ENCODE results near the gene CD84. TPM values are rescaled to one million over a fixed set of nuclear protein-coding genes. Genes with fewer than 3 reads are reported as not detected.
A peak's percentile ranks its signal among the peaks of the same experiment; 100 is the strongest.

CD84 gene
- total RNA-seq, 1 donor, result not detected

DNA sequence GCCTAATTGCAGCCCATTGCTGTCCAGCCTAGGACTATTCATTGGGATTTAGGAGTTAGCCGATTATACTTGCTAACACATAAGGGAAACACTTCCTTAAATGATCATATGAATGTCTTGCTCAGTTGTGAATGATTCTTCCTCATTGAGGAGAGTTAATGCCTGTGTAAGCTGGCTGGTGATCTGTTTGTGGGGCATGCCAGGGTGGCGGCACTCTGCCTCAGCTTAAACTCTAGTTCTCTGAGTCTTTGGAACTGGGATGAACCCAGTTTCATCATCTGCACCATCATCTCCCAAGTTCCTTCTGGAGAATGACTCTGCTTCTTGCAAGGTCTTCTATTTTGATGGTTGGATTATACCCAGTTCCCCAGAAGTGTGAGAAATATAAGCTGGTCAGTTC is 32.4 kb downstream of the CD84 start:
- no peak overlapping the region for H3K4me3 ChIP-seq (ENCODE audit: low read depth, low read length)
- TF ChIP-seq CTCF (IDR thresholded peaks at IDR 0.05; ENCODE audit: insufficient read depth, low read length), result no peak
- DNase-seq (ENCODE audit: low read depth), result no peak

GRCh38 chr1:160544647-160545046 is 34.6 kb downstream of the CD84 start:
- TF ChIP-seq CTCF (IDR thresholded peaks at IDR 0.05; ENCODE audit: insufficient read depth, low read length), result peak; percentile 32
- peak; percentile 5 for DNase-seq (ENCODE audit: low read depth)
- no peak overlapping the region for H3K4me3 ChIP-seq (ENCODE audit: low read depth, low read length)

- no peak overlapping the region for H3K4me3 ChIP-seq (ENCODE audit: low read depth, low read length)
- DNase-seq (ENCODE audit: low read depth), result no peak
- no peak for TF ChIP-seq CTCF (IDR thresholded peaks at IDR 0.05; ENCODE audit: insufficient read depth, low read length)
Measured at GRCh38 chr1:160542303-160542945, 36.9 kb downstream of the CD84 start.

DNA sequence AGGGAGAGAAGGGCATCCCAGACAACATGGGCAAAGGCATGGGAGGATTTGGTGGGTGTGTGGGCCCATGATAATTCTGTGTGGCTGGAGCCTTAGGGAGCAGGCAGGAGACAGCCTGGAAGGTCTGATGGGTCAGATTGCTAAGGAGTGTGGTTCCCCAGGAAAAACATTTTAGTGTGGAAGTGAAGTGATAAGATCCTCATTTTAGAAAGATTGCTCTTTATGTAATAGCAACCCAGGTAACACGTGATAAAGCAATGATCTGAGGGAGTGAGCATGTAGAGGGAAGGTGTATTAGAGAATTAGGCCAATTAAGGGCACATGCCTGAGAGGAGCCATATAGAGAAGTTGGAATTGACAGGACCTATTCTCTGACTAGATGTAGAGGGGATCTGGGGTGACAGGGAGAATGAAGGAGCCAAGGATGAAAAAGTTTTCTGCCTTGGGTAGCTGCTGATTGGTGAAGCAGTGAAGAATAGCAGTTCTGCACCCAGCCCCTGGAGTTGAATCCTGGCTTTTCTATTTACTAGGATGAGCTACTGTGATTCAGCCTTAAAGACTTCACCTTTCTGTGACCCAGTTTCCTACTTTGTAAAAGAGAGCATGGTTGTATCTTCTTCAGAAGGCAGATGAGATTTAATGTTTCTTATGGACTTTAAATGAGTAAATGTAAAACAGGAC is 37.5 kb downstream of the CD84 start:
- no peak for TF ChIP-seq CTCF (IDR thresholded peaks at IDR 0.05; ENCODE audit: insufficient read depth, low read length)
- no peak overlapping the region for H3K4me3 ChIP-seq (ENCODE audit: low read depth, low read length)
- DNase-seq (ENCODE audit: low read depth), result no peak

- TF ChIP-seq CTCF (IDR thresholded peaks at IDR 0.05; ENCODE audit: insufficient read depth, low read length), result no peak
- H3K4me3 ChIP-seq (ENCODE audit: low read depth, low read length), result no peak overlapping the region
- DNase-seq (ENCODE audit: low read depth), result no peak
Measured at GRCh38 chr1:160540859-160541233, 38.5 kb downstream of the CD84 start.

DNA sequence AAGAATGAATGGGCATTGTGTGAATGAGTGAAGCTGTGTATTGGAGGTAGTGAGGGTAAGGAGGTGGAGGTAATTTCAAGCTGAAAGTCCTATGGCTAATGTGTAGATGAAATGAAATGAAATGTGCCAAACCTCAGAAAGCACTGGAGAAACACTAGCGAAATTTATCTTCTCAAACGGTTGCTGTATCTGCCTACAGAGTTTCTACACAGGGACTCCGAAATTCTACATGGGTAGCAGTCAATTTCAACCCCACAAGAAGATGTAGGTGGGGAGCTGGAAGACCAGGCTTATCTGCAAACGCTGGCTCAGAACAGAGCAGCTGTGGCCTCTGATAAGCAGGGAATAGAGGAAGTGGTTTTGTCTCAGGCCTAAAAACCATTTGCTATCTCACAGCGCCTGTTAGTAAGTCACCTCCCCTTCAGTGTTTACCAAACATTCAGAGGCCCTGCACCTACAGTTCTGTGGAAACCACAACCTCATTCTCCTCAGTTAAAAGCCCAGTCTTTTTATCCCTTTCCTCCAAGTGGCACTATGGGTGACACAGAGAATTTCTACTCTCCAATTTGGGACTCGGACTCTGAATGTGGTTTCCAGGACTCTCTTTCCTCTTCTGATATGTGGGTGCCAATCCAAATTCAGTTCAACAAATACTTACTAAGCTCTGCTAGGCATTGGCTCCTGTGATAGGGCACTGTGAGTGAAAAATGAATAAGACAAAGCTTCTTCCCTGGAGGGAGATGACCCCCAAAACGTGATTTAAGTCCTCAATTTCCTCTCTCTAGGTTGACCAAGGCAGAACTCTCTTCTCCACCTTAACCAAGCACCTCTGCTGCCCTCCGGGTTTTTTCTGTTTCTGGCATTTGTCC is 39.1 kb downstream of the CD84 start:
- no peak for TF ChIP-seq CTCF (IDR thresholded peaks at IDR 0.05; ENCODE audit: insufficient read depth, low read length)
- no peak for DNase-seq (ENCODE audit: low read depth)
- H3K4me3 ChIP-seq (ENCODE audit: low read depth, low read length), result no peak overlapping the region
